Panc1 (cell line): ENCODE results near the gene EEF1A1. TPM values are rescaled to one million over a fixed set of nuclear protein-coding genes. Genes with fewer than 3 reads are reported as not detected.
A peak's percentile ranks its signal among the peaks of the same experiment; 100 is the strongest.

Source experiments
- ATAC-seq: fragments of 200-7000 bp; cut with Tn5 transposase; 2 replicates; pipeline ENCODE4 v1.9.1; 2020; ENCODE audit warnings: mild to moderate bottlenecking, moderate library complexity
- BruUV-seq: library from RNA; stranded (reverse); fragments of 400-500 nt; replicated peaks from 2 replicates; lab custom pipeline; 2021; lab: Mats Ljungman, UMichigan
- CTCF ChIA-PET: fragments of 300-600 bp; sonication (Branson Sonifier 250); formaldehyde crosslinking; loops from one replicate; lab custom pipeline; 2022; ENCODE audit warnings: antibody characterized with exemption; lab: Charles Lee
- POLR2A ChIA-PET: fragments of 300-600 bp; sonication (Branson Sonifier 250); formaldehyde crosslinking; loops from one replicate; lab custom pipeline; 2022; ENCODE audit warnings: antibody characterized with exemption; lab: Charles Lee
- DNase-seq: peaks from one replicate; pipeline ENCODE4 v3.0.0-alpha.2; 2010; ENCODE audit warnings: low read depth, low spot score
- H3K27ac ChIP-seq: 2 replicates; pipeline ENCODE4 v1.5.1; 2011; ENCODE audit warnings: mild to moderate bottlenecking, low read length, inconsistent platforms
- H3K27me3 ChIP-seq: fragments of 200-500 bp; sonication (Bioruptor generic); 2 replicates; pipeline ENCODE4 v1.6.0; 2014; ENCODE audit warnings: low read length, inconsistent platforms; ENCODE audit not compliant: control insufficient read depth, insufficient read depth
- H3K36me3 ChIP-seq: fragments of 200-500 bp; sonication (Bioruptor generic); 2 replicates; pipeline ENCODE4 v1.5.1; 2014; ENCODE audit warnings: inconsistent platforms, mild to moderate bottlenecking, low read length, moderate library complexity; ENCODE audit not compliant: control insufficient read depth, insufficient read depth
- H3K4me1 ChIP-seq: 2 replicates; pipeline ENCODE4 v1.5.1; 2011; ENCODE audit warnings: inconsistent platforms, mild to moderate bottlenecking, low read length, moderate library complexity; ENCODE audit not compliant: control insufficient read depth, insufficient read depth
- H3K4me3 ChIP-seq, 2 experiments: 2 replicates each; pipeline ENCODE4 v1.5.1; 2011 to 2012; ENCODE audit warnings: low read depth in 2 of 2, low read length in 2 of 2, mild to moderate bottlenecking in 2 of 2, inconsistent platforms in 1 of 2, moderate library complexity in 1 of 2
- H3K9me3 ChIP-seq: fragments of 200-500 bp; sonication (Bioruptor generic); 2 replicates; pipeline ENCODE4 v1.5.1; 2014; ENCODE audit warnings: low read depth, mild to moderate bottlenecking, inconsistent platforms, low read length, moderate library complexity; ENCODE audit not compliant: control insufficient read depth, insufficient read depth
- POLR2AphosphoS5 ChIP-seq: IDR thresholded peaks from 2 replicates; pipeline ENCODE4 v1.6.1; 2012; ENCODE audit warnings: mild to moderate bottlenecking, low read depth, low read length, moderate library complexity
- SIN3A ChIP-seq: IDR thresholded peaks from 2 replicates; pipeline ENCODE4 v1.6.1; 2012; ENCODE audit warnings: low read depth, mild to moderate bottlenecking, low read length, moderate library complexity, borderline replicate concordance; ENCODE audit not compliant: insufficient read depth
- TCF7L2 ChIP-seq: IDR thresholded peaks from 2 replicates; pipeline ENCODE4 v1.6.1; 2011; ENCODE audit warnings: mild to moderate bottlenecking, low read depth, low read length, inconsistent platforms
- in situ Hi-C: cut with HindIII; loops from 2 replicates; pipeline ENCODE4 v1.10.0; 2016; ENCODE audit warnings: low sequenced_read_pairs, low pct_unique_long_range_greater_than_20kb
- intact Hi-C: fragments of 100-400 bp; cut with micrococcal nuclease; formaldehyde crosslinking; loops from one replicate; pipeline ENCODE4 v1.10.0; 2022; ENCODE audit not compliant: unreplicated experiment
- total RNA-seq: library from RNA; stranded (reverse); gene quantifications from one replicate; pipeline ENCODE4 v1.2.1, GENCODE V29; 2021; ENCODE audit not compliant: unreplicated experiment
- TF ChIP-seq, protein P1 (sequence below), 2 experiments: IDR thresholded peaks; 2 replicates each; pipeline ENCODE4 v1.6.1; 2011 to 2012; ENCODE audit warnings: low read depth in 2 of 2, control low read depth in 1 of 2, low read length in 1 of 2, mild to moderate bottlenecking in 1 of 2, moderate library complexity in 1 of 2; ENCODE audit not compliant: insufficient read depth in 1 of 2
- TF ChIP-seq, protein P2 (sequence below): fragments of 450-650 bp; IDR thresholded peaks from 2 replicates; pipeline ENCODE4 v1.5.1; 2017; ENCODE audit warnings: mild to moderate bottlenecking

Gene EEF1A1
- total RNA-seq, 1 experiment from 2014 or later = 10,069 TPM

DNA sequence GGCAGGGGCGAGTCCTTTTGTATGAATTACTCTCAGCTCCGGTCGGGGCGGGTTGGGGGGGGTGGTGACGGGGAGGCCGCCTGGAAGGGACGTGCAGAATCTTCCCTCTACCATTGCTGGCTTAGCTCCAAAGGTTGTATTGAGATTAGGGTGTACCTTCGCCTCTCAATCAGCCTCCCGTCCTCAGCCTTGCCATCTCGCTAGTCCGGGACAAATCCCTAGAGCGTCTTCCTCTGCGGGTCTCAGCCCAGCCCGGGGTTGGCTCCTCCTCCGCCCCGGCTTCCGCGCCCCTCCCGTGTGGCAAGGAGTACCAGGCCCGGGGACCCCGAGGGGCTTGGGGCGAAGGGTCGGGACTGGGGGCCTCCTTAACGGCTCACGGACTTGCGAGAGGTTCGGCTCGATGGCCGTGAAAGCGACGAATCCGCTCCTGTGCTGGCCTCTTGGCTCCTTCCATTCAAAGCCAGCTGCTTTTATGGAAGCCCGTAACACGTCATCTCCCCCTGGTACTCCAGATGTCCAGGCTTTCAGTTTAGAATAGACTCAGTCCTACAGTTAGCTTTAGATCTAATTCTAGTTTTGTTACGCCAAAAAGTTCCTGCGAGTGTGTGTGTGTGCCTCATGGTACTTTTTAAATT lies 636 bp upstream of the EEF1A1 start:
- ATAC-seq (peak; percentile 70), DNase-seq (no peak)
- Histone ChIP-seq H3K27me3 (no peaks in the 10 kb centered on the region), H3K4me1 (peaks cover 36% of the 10 kb centered on the region), H3K27ac (peak overlapping the region; percentile 100), H3K4me3 (peak overlapping the region; percentile 65 to 86), H3K9me3 (no peaks in the 10 kb centered on the region), H3K36me3 (peaks cover 30% of the 10 kb centered on the region)
- intact Hi-C loops (loop anchor here (2.0 kb wide), 1 partner anchor 59 kb away; no protein-coding TSS in a partner anchor), in situ Hi-C loops (no loop called here)
- POLR2A ChIA-PET = interaction anchor here (0.5 to 2.7 kb wide), 9 partner anchors 21 to 110 kb away, joined by 3 to 31 read pairs (median 5); no protein-coding TSS in a partner anchor
- TF ChIP-seq SIN3A (no peak), TCF7L2 (no peak), POLR2AphosphoS5 (no peak)
- TF ChIP-seq, protein P1, sequence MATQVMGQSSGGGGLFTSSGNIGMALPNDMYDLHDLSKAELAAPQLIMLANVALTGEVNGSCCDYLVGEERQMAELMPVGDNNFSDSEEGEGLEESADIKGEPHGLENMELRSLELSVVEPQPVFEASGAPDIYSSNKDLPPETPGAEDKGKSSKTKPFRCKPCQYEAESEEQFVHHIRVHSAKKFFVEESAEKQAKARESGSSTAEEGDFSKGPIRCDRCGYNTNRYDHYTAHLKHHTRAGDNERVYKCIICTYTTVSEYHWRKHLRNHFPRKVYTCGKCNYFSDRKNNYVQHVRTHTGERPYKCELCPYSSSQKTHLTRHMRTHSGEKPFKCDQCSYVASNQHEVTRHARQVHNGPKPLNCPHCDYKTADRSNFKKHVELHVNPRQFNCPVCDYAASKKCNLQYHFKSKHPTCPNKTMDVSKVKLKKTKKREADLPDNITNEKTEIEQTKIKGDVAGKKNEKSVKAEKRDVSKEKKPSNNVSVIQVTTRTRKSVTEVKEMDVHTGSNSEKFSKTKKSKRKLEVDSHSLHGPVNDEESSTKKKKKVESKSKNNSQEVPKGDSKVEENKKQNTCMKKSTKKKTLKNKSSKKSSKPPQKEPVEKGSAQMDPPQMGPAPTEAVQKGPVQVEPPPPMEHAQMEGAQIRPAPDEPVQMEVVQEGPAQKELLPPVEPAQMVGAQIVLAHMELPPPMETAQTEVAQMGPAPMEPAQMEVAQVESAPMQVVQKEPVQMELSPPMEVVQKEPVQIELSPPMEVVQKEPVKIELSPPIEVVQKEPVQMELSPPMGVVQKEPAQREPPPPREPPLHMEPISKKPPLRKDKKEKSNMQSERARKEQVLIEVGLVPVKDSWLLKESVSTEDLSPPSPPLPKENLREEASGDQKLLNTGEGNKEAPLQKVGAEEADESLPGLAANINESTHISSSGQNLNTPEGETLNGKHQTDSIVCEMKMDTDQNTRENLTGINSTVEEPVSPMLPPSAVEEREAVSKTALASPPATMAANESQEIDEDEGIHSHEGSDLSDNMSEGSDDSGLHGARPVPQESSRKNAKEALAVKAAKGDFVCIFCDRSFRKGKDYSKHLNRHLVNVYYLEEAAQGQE (IDR thresholded peaks at IDR 0.05; ENCODE audit: insufficient read depth in 1 of 2, low read depth in 2 of 2, low read length in 1 of 2) = no peak
- TF ChIP-seq, protein P2, sequence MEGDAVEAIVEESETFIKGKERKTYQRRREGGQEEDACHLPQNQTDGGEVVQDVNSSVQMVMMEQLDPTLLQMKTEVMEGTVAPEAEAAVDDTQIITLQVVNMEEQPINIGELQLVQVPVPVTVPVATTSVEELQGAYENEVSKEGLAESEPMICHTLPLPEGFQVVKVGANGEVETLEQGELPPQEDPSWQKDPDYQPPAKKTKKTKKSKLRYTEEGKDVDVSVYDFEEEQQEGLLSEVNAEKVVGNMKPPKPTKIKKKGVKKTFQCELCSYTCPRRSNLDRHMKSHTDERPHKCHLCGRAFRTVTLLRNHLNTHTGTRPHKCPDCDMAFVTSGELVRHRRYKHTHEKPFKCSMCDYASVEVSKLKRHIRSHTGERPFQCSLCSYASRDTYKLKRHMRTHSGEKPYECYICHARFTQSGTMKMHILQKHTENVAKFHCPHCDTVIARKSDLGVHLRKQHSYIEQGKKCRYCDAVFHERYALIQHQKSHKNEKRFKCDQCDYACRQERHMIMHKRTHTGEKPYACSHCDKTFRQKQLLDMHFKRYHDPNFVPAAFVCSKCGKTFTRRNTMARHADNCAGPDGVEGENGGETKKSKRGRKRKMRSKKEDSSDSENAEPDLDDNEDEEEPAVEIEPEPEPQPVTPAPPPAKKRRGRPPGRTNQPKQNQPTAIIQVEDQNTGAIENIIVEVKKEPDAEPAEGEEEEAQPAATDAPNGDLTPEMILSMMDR = no peak
- CTCF ChIA-PET = interaction anchor here (1.0 to 1.6 kb wide), 2 partner anchors 90 to 131 kb away, joined by 4 to 5 read pairs; no protein-coding TSS in a partner anchor
- BruUV-seq = TSS peak; percentile 95

DNA sequence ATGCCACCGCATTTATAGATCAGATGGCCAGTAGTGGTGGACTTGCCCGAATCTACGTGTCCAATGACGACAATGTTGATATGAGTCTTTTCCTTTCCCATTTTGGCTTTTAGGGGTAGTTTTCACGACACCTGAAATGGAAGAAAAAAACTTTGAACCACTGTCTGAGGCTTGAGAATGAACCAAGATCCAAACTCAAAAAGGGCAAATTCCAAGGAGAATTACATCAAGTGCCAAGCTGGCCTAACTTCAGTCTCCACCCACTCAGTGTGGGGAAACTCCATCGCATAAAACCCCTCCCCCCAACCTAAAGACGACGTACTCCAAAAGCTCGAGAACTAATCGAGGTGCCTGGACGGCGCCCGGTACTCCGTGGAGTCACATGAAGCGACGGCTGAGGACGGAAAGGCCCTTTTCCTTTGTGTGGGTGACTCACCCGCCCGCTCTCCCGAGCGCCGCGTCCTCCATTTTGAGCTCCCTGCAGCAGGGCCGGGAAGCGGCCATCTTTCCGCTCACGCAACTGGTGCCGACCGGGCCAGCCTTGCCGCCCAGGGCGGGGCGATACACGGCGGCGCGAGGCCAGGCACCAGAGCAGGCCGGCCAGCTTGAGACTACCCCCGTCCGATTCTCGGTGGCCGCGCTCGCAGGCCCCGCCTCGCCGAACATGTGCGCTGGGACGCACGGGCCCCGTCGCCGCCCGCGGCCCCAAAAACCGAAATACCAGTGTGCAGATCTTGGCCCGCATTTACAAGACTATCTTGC lies 725 bp downstream of the EEF1A1 start:
- BruUV-seq = no TSS peak
- POLR2A ChIA-PET = interaction anchor here (0.5 to 2.7 kb wide), 12 partner anchors 29 to 1738 kb away, joined by 3 to 31 read pairs (median 6); partner anchors contain the start of gene SLC17A5
- Histone ChIP-seq H3K27ac (peak overlapping the region; percentile 98), H3K4me3 (peak overlapping the region; percentile 86 to 91), H3K4me1 (peaks cover 39% of the 10 kb centered on the region), H3K9me3 (no peaks in the 10 kb centered on the region), H3K27me3 (no peaks in the 10 kb centered on the region), H3K36me3 (peaks cover 38% of the 10 kb centered on the region)
- no peak; the same call in 1 of the 2 replicates for TF ChIP-seq TCF7L2
- peak; percentile 89 for TF ChIP-seq POLR2AphosphoS5
- TF ChIP-seq, protein P1 (IDR thresholded peaks at IDR 0.05; ENCODE audit: insufficient read depth in 1 of 2, low read depth in 2 of 2, low read length in 1 of 2) = 0 out of 4 replicates have a peak, but pooled peaks have one; percentile 49 to 50
- intact Hi-C loops (loop anchor here (2.0 kb wide), 1 partner anchor 61 kb away; no protein-coding TSS in a partner anchor), in situ Hi-C loops (no loop called here)
- ATAC-seq = peak; percentile 43
- CTCF ChIA-PET = no interaction called here
- DNase-seq = no peak
